HFF-Myc (cell line): ENCODE results near the gene KCNJ6.

Experiments
- DNase-seq: peaks from one replicate; pipeline ENCODE4 v3.0.0-alpha.2; 2011; ENCODE audit warnings: low read depth; ENCODE audit errors: extremely low read depth
- H3K4me3 ChIP-seq: replicated peaks from 2 replicates; pipeline ENCODE4 v1.5.1; 2011; ENCODE audit warnings: low read depth, mild to moderate bottlenecking, control low read depth, low read length
- CTCF ChIP-seq: IDR thresholded peaks from 2 replicates; pipeline ENCODE4 v1.5.1; 2012; ENCODE audit warnings: mild to moderate bottlenecking, low read depth, low read length, control low read depth; ENCODE audit errors: missing control alignments

The KCNJ6 gene

GRCh38 chr21:37660709-37661108 lies 255.5 kb downstream of the KCNJ6 start:
- no peak for TF ChIP-seq CTCF
- DNase-seq, result no peak
- H3K4me3 ChIP-seq, result no peak overlapping the region

- H3K4me3 ChIP-seq, result no peak overlapping the region
- TF ChIP-seq CTCF, result no peak
- no peak for DNase-seq
Measured at GRCh38 chr21:37659874-37660273, 256.4 kb downstream of the KCNJ6 start.

- peak; percentile 16 for DNase-seq
- no peak overlapping the region for H3K4me3 ChIP-seq
- peak; percentile 11 for TF ChIP-seq CTCF
Measured at GRCh38 chr21:37658817-37659458, 257.3 kb downstream of the KCNJ6 start.

- no peak for DNase-seq
- no peak overlapping the region for H3K4me3 ChIP-seq
- no peak for TF ChIP-seq CTCF
Measured at GRCh38 chr21:37658121-37658816, 258.0 kb downstream of the KCNJ6 start.

- no peak for TF ChIP-seq CTCF
- H3K4me3 ChIP-seq, result no peak overlapping the region
- no peak for DNase-seq
Measured at GRCh38 chr21:37656899-37657298, 259.4 kb downstream of the KCNJ6 start.

- no peak overlapping the region for H3K4me3 ChIP-seq
- no peak for TF ChIP-seq CTCF
- DNase-seq, result no peak
Measured at GRCh38 chr21:37655611-37656300, 260.5 kb downstream of the KCNJ6 start.
